Renal cortex interstitium (tissue), 15 donors: Measurements from ENCODE around the gene PLK2. TPM values are rescaled to one million over a fixed set of nuclear protein-coding genes. Genes with fewer than 3 reads are reported as not detected.
A peak's percentile ranks its signal among the peaks of the same experiment; 100 is the strongest.

Experiments
- DNase-seq, 11 donors: peaks; one replicate each; pipeline ENCODE4 v3.0.0-alpha.2; 2013; ENCODE audit warnings: low read depth in 9 of 11, low spot score in 4 of 11; ENCODE audit errors: extremely low read depth in 1 of 11
- long read RNA-seq, 16 experiments: transcript quantifications; one replicate each; lab custom pipeline, GENCODE V29; 2026
- polyA plus RNA-seq, 3 donors: library from polyadenylated mRNA; unstranded; fragments of 120-200 nt; gene quantifications; one replicate each; pipeline ENCODE4 v1.2.1, GENCODE V29; 2013; ENCODE audit not compliant: insufficient read length in 3 of 3

Gene PLK2
- 100 to 1,000 TPM; 152 to 192 (median 178) TPM for polyA plus RNA-seq
- long read RNA-seq, donor 1, transcript PLK2-206 (2 exons, 625 nt), result major isoform, 9 of 18 reads
- long read RNA-seq, donor 1, partial matches to known transcripts, result 0 of 18 reads
- long read RNA-seq, donor 1, other reads (novel, unspliced or antisense), result 0 of 18 reads
- long read RNA-seq, donor 2, transcript PLK2-206 (2 exons, 625 nt), result major isoform, 20 of 31 reads
- long read RNA-seq, donor 2, partial matches to known transcripts, result 0 of 31 reads
- long read RNA-seq, donor 2, other reads (novel, unspliced or antisense), result 0 of 31 reads
- long read RNA-seq, donor 3, transcript PLK2-201 (14 exons, 2,960 nt), result minor isoform, 18 of 101 reads
- long read RNA-seq, donor 3, transcript PLK2-206 (2 exons, 625 nt), result major isoform, 40 of 101 reads
- long read RNA-seq, donor 3, transcript PLK2-213 (3 exons, 823 nt), result minor isoform, 11 of 101 reads
- long read RNA-seq, donor 3, partial matches to known transcripts, result 29 of 101 reads
- long read RNA-seq, donor 3, other reads (novel, unspliced or antisense), result 0 of 101 reads
- long read RNA-seq, donor 4, transcript PLK2-206 (2 exons, 625 nt), result minor isoform, 5 of 15 reads
- long read RNA-seq, donor 4, transcript PLK2-201 (14 exons, 2,960 nt), result major isoform, 9 of 15 reads
- long read RNA-seq, donor 4, partial matches to known transcripts, result 0 of 15 reads
- long read RNA-seq, donor 4, other reads (novel, unspliced or antisense), result 0 of 15 reads
- long read RNA-seq, donor 5, result 0 reads
- long read RNA-seq, donor 6, transcript PLK2-201 (14 exons, 2,960 nt), result minor isoform, 6 of 48 reads
- long read RNA-seq, donor 6, transcript PLK2-206 (2 exons, 625 nt), result major isoform, 20 of 48 reads
- long read RNA-seq, donor 6, transcript PLK2-213 (3 exons, 823 nt), result minor isoform, 8 of 48 reads
- long read RNA-seq, donor 6, partial matches to known transcripts, result 10 of 48 reads
- long read RNA-seq, donor 6, other reads (novel, unspliced or antisense), result 0 of 48 reads
- long read RNA-seq, donor 7, transcript PLK2-206 (2 exons, 625 nt), result major isoform, 18 of 41 reads
- long read RNA-seq, donor 7, transcript PLK2-213 (3 exons, 823 nt), result minor isoform, 5 of 41 reads
- long read RNA-seq, donor 7, partial matches to known transcripts, result 11 of 41 reads
- long read RNA-seq, donor 7, other reads (novel, unspliced or antisense), result 0 of 41 reads
- long read RNA-seq, donor 8, result 0 reads
- long read RNA-seq, donor 9, transcript PLK2-201 (14 exons, 2,960 nt), result major isoform, 16 of 40 reads
- long read RNA-seq, donor 9, transcript PLK2-206 (2 exons, 625 nt), result minor isoform, 13 of 40 reads
- long read RNA-seq, donor 9, partial matches to known transcripts, result 5 of 40 reads
- long read RNA-seq, donor 9, other reads (novel, unspliced or antisense), result 0 of 40 reads
- long read RNA-seq, donor 10, transcript PLK2-201 (14 exons, 2,960 nt), result minor isoform, 14 of 62 reads
- long read RNA-seq, donor 10, transcript PLK2-213 (3 exons, 823 nt), result minor isoform, 9 of 62 reads
- long read RNA-seq, donor 10, transcript PLK2-206 (2 exons, 625 nt), result major isoform, 26 of 62 reads
- long read RNA-seq, donor 10, partial matches to known transcripts, result 12 of 62 reads
- long read RNA-seq, donor 10, other reads (novel, unspliced or antisense), result 0 of 62 reads
- long read RNA-seq, donor 11, transcript PLK2-201 (14 exons, 2,960 nt), result major isoform, 10 of 35 reads
- long read RNA-seq, donor 11, transcript PLK2-206 (2 exons, 625 nt), result minor isoform, 9 of 35 reads
- long read RNA-seq, donor 11, partial matches to known transcripts, result 9 of 35 reads
- long read RNA-seq, donor 11, other reads (novel, unspliced or antisense), result 0 of 35 reads
- long read RNA-seq, donor 12, transcript PLK2-206 (2 exons, 625 nt), result major isoform, 5 of 14 reads
- long read RNA-seq, donor 12, partial matches to known transcripts, result 0 of 14 reads
- long read RNA-seq, donor 12, other reads (novel, unspliced or antisense), result 0 of 14 reads
- long read RNA-seq, donor 13, result 0 reads
- long read RNA-seq, donor 14, transcript PLK2-201 (14 exons, 2,960 nt), result minor isoform, 8 of 41 reads
- long read RNA-seq, donor 14, transcript PLK2-206 (2 exons, 625 nt), result major isoform, 18 of 41 reads
- long read RNA-seq, donor 14, partial matches to known transcripts, result 10 of 41 reads
- long read RNA-seq, donor 14, other reads (novel, unspliced or antisense), result 0 of 41 reads
- long read RNA-seq, donor 15, partial matches to known transcripts, result 5 of 12 reads
- long read RNA-seq, donor 15, other reads (novel, unspliced or antisense), result 0 of 12 reads
- long read RNA-seq, donor 16, transcript PLK2-212 (2 exons, 275 nt), result minor isoform, 5 of 98 reads
- long read RNA-seq, donor 16, transcript PLK2-201 (14 exons, 2,960 nt), result major isoform, 28 of 98 reads
- long read RNA-seq, donor 16, transcript PLK2-206 (2 exons, 625 nt), result minor isoform, 24 of 98 reads
- long read RNA-seq, donor 16, partial matches to known transcripts, result 32 of 98 reads
- long read RNA-seq, donor 16, other reads (novel, unspliced or antisense), result 5 of 98 reads

DNA sequence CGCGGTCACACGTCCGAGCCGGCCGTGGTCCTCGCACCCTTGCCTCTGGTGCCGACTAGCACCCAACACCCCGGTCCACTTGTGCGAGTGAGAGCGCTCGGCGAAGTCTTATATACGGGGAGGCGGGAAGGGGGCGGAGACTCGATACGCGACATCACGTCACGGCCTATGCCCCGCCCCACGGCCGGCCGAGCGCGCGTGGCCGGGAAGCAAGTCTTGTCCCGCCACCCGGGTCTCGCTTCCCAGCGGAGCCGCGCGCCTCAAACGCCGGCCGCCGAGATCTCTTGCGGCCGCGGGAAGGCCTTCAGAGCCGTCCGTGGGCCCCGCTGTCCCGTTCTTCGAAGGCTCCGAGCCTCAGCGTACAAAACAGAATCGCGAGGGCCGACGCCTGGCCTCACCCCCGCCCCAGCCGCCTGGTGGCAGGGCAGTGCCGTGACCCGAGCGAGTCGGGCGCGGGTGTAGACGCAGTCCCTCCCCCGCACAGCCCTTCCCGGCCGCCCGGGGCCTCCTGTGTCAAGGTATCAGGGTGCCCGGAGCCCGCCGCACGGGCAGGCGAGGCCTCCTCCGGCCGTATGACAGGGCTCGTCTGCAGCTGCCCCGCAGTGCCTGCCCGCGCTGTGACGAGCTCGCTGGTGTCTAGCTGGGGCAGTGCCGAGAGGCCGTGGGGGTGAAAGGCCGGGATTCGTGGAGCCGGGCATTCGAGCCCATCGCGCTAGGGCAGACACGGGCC is at the start of gene PLK2:
TSS of gene PLK2 (minus strand) at position 85 of the 730 bp plus-strand sequence. CDS start 127 bp downstream, outside the sequence.
- DNase-seq, result peak; percentile 77 to 93 (median 88)

DNA sequence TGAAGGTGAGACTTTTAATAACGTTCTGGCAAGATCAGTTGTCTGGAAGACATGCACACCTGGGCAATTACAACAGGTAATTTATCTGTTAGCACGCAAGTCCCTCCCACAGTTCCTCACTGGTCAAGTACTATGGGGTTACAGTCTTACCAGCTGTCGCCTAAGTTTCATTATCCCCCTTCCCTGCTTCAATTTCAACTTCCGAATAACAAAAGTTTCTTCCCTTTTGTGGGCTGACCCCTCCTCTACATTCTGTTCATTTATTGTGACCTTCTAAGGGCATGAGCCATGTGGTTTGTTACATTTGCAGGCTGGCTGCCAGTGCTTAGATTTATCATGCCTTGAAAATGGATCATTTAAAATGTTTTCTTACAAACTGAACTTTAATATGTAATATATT is 47.8 kb upstream of the PLK2 start:
- peak in 1 of 11 donors; percentile 2 for DNase-seq

DNA sequence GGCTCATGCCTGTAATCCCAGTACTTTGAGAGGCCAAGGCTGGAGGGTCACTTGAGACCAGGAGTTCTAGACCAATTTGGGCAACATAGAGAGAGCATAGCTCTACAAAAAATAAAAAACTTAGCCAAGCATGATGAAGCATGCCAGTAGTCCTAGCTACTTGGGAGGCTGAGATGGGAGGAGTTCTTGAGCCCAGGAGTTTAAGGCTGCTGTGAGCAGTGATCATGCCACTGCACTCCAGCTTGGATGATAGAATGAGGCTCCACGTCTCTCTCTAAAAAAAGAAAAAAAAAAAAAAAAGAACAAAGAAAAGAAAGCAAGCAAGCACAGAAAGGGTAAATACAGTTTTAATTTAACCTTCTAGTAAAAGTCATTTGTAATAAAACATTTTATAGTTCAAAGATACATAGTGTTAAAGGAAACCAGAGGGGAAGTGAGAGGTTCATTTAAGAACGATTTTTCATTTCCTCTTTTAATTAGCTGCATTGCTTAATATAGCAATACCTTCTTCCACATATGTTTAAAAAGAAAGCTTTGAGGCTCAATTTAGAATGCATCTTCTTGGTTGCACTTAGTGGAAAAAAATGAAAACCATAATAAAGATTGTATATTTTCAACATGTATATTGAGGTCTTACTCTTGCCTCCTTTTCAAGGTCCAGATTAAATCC is 46.2 kb upstream of the PLK2 start:
- DNase-seq, result no peak

DNA sequence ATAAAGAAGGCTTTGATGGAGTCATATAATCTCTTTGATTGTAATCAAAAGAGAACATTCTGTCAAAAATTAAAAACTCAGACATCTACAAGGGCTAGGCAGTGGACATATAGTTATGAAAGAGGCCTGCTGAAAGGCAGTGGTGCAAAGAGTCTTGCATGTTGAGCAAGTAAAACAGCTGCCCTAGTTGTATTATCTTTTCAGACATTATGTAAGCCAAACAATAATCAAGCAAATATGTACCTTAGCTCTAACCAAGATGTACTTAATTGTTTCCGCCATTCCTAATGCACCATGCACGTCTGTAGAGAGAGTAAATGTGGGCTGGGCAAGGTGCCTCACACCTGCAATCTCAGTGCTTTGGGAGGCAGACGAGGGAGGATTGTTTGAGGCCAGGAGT is 45.6 kb upstream of the PLK2 start:
- no peak for DNase-seq

DNA sequence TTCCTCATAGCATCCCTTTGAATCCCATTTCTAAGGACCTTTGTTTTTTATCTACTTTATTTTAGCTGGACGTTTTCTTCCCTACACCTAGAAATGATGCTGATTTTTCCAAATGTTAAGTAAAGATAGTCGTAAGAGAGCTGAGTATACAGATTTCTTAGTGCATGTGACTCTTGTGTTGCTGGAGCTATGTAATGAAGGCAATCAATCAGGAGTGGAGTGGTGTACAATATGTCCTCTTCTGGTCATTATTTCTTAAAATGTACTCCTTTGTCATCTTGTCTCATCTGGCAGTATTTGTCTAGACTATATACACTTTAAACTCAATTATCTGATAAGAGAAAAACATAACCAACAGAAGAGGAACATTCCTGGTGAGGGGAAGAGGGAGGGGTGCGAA is 44.9 kb upstream of the PLK2 start:
- DNase-seq, result no peak

DNA sequence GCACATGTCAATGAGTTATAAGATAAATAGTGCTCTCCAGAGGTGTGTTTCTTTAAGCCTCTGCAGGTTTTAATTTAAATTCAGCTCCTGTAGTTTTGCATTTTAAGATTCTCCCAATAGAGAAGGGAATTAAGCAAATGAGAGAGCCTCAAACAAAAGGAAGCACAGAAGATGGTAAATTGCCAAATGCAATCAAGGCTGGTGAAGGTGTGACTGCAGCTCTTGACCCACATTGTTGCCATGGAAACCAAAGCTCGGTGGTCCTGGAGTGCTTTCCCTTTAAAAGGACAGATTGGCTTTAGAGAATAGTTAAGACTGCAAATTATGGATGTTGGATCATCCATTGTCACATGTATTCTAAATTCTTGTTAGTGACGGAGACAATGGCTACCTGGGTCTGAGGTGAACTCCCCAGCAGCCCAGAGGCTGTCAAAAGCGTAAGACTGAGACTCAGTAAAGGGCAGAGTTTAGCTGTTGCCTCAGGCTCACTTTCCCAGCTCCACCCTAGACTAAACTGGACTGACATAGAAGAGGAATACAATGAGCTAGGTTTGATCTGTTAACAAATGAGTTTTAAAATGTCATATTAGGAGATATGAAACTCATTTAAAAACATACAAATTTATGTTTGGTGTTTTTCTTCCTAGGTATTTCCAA is 43.6 kb upstream of the PLK2 start:
- no peak for DNase-seq

DNA sequence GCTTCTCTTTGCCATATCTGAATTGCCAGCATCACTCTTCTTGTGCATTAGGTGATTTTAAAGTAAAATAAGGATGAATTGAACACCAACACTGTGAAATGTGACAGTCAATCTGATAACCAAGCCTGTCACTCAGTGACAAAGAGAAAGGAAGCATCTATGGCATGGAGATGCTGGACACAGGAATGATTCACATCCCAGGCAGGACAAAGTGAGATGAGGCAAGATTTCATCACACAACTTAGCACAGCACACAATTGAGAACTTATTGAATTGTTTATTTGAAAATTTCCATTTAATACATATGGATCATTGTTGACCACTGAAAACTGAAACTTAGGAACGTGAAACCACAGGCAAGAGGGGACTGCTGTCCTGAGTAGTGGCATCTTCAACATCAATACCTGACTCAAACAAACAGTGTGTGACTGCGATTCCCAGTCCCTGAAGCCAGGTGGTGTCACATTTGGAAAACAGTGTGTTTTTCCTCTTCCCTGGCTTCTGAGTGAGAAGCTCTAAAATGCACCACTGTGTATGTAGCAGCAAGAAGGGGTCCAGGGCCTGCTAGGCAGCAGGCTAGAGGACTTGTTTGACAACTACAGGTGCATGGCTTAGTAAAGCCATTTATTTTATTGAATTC is 42.0 kb upstream of the PLK2 start:
- no peak for DNase-seq

DNA sequence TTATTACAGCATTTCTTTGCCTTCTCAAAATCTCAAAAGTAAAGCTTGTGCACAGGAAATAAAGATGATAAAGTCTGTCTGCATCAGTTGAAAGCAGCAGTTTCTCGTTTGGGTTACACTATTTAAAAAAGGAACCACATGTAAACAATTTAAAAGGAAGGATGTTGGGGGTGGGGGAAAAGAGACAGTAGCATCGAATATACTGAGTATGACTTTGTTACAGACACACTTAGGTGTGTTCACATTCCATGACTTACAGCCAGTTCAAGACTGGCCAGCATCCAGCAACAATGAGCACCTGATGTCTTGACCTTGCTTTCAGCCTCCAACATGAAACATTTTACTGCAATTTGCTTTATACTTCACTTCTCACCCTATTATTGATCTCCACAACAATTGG is 40.1 kb upstream of the PLK2 start:
- DNase-seq, result no peak

DNA sequence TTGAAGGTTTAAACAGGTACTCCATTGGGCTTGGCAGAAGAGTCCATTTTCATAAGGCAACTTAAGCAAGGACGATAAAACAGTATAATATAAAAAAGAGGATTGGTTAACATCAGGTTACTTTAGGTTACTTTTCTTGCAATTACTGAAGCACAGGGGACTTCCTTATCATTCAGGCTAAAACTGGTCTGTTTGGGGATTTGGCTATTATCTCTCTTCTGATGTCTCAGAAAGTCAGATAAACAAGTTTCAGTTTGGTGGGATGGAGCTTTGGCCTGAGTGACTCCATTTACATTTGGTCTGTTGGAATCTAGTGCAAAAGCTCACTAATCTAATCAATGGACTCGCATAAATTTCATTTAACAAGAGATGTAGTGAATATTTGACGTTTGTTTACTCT is 39.3 kb upstream of the PLK2 start:
- no peak for DNase-seq

DNA sequence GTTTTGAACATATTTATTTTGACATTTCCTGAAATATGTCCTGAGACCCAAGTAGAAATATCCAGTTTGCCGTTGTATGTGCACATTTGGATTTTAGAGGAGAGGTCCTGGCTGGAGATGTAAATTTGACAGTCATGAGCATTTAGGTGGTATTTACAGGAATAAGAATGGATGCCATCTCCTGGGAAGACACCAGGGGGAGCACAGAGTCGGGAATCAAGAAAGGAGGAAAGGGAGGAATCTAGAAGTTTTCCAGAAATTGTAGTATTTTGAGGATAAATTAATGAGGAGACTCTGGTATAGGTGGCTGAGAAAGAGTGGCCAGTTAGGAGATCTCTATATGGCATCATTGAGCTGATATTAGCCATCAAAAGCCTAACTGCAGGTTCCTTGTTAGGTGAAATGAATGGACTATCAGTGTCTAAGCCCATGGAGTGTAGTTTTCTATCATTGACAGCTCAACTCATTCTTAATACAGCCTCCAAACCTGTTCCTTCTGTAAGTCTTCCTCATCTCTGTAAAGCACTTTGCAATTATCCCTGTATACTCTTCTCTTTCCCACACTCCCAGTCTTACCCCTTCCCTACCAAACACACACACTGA is 38.6 kb upstream of the PLK2 start:
- peak in 8 of 11 donors; percentile 4 to 26 (median 16) for DNase-seq

DNA sequence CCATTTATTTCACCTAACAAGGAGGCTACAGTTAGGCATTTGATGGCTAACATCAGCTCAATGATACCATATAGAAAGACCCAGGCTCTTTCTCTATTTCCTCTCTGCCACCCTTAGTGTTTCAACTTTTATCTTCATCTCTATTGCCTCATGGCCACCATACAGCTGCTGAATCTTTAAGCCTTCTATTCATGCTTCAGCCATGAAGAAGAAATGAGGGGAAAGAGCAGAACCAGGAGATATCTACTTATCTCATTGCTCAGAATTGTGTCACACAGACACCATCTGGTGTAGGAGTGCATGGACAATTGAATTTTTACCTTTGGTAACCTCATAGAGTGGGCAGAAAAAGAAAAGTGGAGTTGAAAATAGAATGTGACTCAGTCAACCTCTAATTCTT is 38.0 kb upstream of the PLK2 start:
- DNase-seq, result no peak

DNA sequence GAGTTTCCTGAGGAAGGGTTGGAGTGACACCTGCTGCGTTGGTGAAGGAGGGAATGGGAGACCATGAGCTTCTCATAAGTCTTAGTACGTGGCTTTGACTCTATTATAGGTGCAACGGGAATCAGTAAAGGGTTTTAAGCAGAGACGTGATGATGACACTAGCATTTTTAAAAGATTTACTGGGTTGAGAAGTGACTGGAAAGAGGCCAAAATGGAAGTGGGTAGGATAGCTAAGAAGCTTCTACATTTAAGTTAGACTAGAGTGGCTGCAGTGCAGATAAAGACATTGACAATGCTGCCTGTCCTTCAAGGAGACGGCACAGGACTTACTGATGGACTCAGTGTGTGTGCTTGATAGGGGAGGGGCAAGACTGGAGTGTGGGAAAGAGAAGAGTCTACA is 37.5 kb upstream of the PLK2 start:
- DNase-seq, result no peak

DNA sequence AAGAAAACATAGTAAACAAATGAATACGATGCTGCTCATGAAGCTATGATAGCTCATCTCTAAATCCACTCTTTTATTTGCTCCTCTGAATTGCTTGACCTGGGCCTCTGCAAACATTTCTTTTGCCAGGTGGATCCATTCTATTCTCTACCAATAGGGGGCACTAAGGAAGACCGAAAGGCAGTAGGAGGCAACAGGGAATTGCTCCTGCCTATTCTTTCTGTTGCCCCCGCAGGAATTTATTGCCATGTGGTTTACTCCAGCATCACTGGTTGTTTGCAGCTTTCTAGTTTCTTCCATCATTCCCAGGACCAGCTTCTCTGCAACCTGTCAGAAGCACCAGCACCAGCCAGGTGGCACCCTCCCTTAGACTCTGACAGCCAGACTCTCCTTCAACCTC is 36.6 kb upstream of the PLK2 start:
- DNase-seq, result no peak

DNA sequence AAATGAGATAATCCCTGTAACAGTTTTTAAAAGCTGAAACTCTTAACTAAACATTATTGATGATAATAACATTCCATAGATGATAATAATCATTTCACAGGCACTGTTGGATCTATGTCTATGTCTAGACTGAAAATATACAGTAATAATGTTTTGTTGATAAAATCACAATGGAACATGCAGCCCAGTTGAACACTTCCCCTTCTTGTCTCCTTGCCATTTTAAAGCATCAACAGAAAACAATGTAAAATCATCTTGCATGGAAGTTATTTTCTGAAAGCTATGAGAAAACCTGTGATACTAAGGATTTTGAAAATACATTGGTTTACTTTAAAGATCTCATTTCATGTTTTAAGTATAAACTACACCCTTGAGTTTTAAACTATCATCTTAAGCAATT is 33.3 kb upstream of the PLK2 start:
- DNase-seq, result no peak
